GM18907 (cell line): Measurements from ENCODE around the gene CD209.
A peak's percentile ranks its signal among the peaks of the same experiment; 100 is the strongest.

Experiments used
- ATAC-seq: cut with Tn5 transposase; IDR thresholded peaks from one replicate; pipeline ENCODE4 v1.9.1; 2021; ENCODE audit warnings: mild to moderate bottlenecking, moderate library complexity; ENCODE audit not compliant: unreplicated experiment

The CD209 gene

DNA sequence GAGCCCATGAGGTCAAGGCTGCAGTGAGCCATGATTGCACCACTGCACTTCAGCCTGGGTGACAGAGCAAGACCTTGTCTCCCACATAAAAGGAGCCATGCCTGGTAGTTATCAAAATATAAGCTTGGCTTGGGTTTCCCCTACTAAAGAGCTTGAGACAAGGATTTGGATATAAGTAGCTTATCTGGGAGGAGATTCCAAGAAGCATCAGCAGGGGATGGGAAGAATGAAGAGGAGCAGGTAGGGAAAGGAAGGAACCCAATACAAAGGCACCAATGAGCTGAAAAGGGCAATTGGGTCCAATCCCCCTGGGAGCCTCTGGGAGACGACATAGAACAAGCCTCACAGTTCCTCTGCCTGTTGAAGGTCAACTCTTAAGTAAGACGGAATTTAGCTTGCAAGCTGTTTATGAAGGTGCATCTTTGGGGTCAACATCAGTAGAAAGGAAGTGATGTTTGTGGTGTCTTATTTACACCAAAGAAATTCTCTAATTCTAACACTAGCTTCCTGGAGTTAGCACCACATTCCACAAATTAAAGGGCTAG is 8.1 kb downstream of the CD209 start:
- ATAC-seq, result no peak

DNA sequence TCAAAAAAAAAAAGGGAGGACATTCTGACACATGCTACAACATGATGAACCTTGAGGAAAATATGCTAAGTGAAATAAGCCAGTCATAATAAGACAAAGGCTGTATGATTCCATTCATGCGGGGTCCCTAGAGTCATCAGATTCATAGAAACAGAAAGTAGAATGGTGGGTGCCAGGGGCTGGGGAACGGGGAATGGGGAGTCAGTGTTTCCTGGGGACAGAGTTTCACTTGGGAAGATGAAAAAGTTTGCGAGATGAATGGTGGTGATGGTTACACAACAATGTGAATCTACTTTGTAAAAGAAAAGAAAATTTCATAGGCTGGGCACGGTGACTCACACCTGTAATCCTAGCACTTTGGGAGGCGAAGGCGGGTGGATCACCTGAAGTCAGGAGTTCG is 9.3 kb downstream of the CD209 start:
- no peak for ATAC-seq

DNA sequence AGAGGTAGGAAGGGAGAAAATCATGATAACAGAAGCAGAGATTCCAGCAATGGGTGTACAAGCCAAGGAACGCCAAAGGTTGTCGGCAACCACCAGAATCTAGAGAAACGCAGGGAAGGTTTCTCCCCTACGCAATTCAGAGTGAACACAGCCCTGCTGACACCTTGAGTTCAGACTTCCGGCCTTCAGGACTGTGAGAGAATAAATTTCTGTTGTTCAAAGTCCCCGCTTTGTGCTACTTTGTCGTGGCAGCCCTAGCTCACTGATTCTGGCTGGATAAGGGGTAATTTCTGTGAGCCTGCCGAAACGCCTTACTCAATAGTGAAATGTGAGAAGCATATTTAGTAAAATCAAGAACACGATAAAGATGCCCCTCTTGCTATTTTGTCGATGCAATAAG is 10.1 kb downstream of the CD209 start:
- no peak for ATAC-seq

DNA sequence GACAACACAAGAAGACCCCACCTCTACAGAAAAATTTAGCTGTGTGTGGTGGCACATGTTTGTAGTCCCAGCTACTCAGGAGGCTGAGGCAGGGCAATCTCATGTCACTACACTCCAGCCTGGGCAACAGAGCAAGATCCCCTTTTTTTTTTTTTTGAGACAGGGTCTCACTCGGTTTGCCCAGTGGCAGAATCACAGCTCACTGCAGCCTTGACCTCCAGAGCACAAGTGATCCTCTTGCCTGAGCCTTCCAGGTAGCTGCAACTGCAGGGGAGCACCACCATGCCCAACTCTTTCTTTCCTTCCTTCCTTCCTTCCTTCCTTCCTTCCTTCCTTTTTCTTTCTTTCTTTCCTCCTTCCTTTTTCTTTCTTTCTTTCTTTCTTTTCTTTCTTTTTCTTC is 11.2 kb downstream of the CD209 start:
- ATAC-seq, result no peak

DNA sequence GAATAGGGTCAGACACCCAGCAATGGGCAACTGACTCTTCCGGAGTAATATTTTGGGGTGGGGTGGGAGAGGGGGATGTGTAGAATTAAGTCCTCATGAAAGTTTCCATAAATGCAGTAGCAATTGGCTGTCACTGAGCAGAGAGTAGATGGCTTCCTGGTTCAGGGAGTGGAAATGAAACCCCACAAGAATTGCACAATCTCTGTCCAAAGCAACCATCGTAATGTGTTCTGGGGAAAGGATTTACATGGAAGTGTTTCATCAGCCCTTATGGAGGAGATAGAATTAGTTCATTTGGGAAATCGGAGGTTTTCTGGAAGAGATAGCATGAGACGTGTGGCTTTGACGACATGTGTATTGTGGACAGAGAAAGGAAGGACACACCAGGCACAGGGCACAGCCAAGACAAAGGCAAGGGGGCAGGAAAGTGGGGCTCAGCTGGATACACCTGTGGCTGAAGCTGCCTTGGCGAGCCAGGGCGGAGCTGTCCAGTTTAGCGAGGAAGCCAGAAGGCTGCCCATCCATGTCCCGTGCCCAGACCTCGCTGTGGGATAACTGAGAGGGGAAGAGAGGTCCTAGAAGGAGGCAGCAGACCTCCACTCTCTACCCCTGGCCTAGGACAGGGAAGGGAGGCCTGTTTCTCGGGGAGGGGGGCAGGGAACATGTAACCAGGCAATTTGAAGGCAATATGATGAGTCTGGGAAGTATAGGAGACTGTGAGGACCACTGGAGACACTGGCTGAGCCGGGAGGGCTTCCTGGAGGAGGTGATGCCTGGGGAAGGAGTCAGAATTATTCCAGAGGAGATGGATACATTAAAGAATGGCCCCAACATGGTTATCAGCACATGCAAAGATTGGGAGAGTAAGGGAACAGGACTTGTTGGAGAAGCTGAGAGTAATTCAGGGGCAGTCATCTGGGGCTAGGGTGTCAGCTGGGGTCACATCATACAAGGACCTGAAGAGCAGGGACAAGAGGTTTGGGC is 12.8 kb downstream of the CD209 start:
- ATAC-seq, result no peak

DNA sequence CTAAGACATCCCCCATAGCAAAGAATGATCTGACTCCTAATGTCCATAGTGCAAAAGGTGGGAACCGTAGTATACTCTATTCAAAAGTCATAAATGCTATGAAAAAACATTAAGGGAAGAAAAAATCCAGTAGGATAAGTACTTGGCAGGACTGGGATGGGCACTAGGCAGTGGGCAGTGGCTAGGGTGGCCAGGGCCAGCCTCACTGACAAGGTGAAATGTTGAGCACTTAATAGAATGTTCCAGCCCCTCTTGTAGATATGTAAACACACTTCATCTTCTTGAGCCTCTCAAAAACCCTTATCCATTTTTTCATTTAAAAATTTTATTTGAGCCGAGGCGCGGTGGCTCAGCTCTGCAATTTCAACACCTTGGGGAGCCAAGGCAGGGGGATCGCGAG is 14.0 kb downstream of the CD209 start:
- no peak for ATAC-seq

DNA sequence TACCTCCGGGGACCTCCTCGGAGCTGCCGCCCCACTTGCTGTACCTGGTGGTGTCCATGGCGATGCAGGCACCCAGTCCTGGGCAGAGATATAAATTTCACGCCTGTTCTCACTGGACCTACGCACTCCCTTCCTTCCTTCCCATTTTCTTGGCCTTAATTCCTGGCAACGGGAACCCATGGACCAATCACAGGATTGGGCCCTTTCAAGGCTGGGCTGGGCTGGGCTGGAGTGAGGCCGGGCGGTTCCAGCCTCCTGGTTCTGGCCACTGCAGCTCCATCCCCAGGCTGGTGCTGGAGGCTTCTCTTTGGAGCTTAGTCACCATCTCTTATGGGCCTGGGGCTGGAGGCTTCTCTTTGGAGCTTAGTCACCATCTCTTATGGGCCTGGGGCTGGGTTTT is 15.3 kb downstream of the CD209 start, which contains the start of gene CLEC4G:
Gene CLEC4G, minus strand, starts transcription at position 66 of the 400 bp plus-strand sequence. Its CDS starts 8 bp downstream, at position 58.
- no peak for ATAC-seq

DNA sequence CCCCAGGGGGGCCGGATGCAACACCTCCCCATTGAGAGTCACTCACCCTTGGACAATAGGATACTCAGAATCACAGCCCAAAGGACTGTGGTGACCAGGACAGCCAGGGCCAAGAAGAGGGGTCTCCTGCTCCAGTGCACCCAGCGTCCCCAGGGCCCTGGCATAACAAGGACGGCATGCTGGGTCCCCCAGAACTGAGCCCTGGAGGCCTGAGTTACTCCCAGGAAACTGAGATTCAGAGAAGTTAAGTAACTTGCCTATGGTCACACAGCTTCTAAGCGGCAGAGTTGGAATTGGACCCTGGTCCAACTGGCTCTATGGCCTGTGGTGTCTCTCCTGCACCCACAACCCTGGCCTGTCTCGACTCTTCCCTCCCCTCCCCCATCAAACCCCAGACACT is 15.7 kb downstream of the CD209 start:
- no peak for ATAC-seq

DNA sequence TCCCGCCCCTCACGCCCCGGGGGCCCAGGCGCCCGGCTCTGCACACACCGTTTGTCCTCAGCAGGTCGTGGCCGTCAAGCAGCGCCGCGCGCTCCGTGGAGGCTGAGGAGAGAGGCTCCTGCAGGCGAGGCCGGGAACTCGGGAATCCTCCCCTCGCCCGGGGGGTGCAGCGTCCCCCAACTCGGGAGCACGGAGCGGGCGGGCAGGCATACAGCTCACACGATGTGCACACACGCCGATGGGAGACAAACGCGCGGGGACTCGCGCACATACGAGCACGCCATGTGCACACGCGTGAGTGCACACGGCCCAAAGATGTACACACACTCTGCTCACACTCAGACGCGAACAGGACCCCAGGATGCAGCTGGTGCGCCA is 16.1 kb downstream of the CD209 start:
- no peak for ATAC-seq

DNA sequence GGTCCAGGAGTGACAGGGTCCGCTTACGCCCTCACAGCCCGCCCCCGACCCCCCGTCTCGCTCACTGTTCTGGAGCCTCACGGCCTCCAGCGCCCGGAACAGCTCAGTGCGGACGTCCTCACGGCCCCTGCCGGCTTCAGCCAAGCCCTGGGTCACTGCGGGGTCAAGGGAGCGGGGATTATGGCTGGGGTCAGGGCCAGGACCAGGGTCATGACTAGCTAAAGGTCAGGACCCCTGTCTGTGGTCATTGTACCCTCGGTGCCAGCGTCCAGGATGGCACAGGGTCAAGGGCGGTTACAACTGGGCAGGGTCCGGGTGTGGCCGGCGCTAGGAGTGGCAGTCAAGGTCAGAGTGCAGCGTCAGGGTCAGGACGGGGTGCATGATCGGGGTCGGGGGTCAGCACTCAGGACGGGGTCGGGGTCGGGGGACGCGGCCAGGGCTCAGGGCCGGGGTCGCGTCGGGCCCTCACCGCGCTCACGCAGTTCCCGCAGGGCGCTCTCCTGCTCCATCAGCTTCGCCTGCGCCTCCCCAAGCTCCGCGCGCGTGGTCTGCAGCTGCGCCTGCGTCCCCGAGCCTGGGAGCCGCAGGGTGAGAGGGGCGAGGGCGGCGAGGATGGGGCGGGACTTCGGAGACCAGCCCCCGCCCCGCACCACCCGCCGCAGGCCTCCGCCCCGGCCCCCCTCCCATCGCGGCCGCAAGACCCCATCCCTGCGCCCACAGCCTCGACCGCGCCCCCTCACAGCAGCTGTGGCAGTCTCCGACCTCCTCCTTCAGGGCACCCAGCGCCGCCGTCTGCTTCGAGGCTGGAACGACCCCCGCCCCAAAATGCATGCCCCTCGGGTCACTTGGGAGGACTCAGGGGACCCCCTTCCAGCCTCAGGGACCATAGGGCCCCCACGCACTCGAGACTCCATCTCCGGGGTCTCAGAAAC is 16.8 kb downstream of the CD209 start:
- no peak for ATAC-seq

DNA sequence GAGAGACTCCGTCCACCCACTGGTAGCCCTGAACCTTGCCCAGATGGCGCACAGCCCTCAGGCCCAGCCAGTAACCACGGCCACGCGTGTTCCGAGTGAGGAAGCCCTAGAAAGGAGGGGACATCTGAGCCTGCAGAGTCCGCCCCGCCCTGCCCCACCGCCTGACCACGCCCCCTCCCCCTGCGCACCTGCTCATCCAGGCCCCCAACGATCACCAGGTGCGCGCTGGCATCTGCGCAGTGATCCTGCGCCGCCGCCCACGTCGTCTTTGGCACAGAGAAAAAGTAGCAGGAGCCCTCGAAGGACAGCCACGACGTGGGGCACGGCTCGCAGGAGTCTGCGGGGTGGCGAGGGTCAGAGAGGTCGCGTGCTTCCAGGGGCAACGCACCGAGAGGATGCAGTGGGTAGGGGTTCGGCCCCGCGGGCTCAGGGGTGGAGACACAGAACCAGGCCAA is 17.5 kb downstream of the CD209 start:
- no peak for ATAC-seq

DNA sequence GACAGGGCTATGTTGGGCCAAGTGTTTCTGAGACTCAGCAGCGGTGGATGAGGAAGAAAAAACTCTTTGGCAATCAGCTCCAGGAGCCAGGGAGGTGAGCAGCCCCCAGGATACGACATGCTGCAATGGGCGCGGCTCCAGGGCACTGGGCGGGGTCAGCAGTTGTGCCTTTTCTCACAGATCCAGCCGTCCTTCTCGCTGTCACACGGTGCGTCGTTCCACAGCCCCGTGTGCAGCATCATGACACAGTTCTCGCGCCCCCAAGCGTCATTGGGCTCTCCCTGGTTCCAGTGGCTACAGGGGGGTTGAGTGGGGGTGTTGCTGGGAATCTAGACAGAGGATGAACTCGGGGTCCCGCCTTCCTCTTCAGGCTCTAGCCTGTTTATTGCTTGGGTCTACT is 18.1 kb downstream of the CD209 start:
- ATAC-seq, result no peak

DNA sequence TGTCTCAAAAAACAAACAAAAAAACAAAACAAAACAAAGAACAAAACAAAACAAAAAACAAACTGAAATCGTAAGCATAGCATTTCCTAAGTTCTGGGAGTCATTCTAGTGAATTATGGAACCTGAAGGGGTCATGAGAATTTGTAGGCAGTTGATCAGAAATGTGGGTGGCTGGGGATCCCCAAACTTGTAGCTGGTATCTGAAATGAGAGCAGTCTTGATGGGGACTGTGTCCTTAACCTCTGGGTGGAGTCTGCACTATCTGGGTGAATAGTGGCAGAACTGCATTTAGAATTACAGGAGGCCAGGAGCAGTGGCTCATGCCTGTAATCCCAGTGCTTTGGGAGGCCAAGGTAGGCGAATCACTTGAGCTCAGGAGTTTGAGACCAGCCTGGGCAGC is 21.5 kb downstream of the CD209 start:
- ATAC-seq, result no peak

DNA sequence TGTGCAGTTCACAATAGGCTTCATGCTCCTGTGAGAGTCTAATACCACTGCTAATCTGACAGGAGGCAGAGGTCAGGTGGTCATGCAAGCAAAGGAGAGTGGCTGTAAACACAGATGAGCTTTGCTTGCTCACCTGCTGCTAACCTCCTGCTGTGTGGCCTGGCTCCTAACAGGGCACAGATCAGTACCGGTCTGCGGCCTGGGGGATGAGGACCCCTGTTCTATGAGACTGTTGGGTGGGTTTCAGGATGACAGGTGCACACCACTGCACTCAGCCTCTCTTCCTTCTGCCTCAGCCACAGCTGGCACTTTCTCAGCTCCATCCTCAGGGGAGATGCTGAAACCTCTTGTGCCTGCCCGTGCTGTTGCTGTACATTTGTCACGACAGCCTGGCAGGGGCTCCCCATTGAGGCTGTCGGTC is 25.1 kb downstream of the CD209 start:
- ATAC-seq, result peak; percentile 71

DNA sequence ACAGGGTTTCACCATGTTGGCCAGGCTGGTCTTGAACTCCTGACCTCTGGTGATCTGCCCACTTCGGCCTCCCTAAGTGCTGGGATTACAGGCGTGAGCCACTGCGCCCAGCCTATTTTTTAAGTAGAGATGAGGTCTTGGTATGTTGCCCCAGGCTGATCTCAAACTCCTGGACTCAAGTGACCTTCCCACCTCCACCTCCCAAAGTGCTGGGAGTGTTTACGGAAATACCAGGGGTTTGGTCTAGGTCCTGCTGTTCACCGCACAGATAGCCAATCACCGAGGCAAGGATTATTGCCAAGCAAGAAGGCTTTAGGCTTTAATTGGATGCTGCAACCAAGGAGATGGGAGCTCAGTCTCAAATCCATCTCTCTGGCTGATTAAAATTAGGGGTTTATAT is 27.0 kb downstream of the CD209 start:
- ATAC-seq, result no peak

DNA sequence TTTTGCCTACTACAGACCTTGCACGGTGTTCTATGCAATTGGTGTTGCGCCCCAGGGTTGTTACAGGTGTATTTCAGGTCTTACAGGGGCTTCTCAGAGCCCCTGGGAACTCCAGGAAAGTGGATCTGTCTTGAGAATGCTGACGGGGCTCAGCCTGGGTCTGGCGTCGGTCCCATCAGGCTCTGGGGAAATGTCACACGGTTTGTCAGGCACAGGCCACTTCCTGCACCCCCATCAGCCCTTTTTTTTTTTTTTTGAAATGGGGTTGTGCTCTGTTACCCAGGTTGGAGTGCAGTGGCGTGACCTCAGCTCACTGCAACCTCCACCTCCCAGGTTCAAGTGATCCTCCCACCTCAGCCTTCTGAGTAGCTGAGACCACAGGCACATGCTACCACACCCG is 28.7 kb downstream of the CD209 start:
- no peak for ATAC-seq

DNA sequence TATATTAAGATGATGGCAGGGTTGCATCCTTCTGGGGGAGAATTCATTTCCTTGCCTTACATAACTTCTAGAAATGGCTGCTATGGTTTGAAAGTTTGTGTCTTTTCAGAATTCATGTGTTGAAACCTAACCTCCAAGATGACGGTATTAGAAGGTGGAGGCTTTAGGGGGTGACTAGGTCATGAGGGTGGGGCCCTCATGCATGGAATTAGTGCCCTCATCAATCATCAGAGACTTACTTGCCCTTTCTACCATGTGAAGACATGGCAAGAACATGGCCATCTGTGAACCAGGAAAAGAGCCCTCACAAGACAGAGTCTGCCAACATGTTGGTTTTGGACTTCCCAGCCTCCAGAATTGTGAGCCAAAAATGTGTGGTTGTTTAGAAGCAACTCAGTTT is 30.6 kb downstream of the CD209 start:
- no peak for ATAC-seq

DNA sequence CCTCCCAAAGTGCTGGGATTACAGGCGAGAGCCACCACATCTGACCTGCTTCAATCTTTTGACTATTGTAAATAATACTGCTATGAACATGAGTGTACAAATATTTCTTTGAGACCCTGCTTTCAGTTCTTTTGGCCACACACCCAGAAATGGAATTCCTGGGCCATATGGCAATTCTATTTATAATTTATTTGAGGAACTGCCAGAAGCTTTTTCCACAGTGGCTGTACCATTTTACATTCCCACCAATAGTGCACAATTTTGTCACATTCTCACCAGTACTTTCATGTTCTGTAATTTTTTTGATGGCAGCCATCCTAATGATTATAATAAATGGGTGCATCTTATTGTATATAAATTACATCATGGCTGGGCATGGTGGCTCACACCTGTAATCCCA is 31.7 kb downstream of the CD209 start:
- ATAC-seq, result no peak

DNA sequence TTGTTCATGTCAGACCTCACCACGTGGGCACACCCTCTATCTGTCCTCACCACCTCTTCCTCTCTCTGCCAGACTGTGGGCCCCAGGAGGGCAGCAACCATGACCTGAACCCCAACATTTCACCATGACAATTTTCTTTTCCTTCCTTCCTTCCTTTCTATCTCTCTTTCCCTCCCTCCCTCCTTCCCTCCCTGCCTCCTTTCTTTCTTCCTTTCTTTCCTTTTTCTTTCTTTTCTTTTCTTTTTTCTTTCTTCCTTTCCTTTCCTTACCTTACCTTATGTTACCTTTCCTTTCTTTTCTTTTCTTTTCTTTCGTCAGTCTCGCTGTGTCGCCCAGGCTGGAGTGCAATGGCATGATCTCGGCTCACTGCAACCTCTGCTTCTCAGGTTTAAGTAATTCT is 36.7 kb downstream of the CD209 start:
- no peak for ATAC-seq

DNA sequence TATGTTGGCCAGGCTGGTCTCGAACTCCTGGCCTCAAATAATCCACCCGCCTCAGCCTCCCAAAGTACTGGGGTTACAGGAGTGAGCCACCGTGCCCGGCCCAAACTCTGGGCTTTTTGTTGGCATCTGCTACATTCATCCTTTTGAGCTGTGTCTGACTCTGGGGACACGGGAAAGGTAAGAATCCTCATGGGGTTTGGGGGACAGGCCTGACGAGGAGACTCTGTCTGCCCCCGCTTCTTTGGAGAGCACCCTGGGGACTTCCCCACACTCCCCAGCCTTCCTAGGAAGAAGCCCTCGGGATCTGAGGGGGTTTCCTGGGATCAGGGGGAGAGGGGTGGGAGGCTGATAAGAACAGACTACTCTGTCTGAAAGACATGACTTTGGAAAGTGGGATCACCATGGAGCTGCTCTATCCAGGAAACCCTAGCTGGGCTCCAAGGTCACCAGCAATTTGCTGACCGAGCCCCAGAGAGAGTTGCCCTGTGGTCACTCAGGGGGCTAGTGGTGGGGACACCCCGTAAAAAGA is 37.3 kb downstream of the CD209 start:
- no peak for ATAC-seq

DNA sequence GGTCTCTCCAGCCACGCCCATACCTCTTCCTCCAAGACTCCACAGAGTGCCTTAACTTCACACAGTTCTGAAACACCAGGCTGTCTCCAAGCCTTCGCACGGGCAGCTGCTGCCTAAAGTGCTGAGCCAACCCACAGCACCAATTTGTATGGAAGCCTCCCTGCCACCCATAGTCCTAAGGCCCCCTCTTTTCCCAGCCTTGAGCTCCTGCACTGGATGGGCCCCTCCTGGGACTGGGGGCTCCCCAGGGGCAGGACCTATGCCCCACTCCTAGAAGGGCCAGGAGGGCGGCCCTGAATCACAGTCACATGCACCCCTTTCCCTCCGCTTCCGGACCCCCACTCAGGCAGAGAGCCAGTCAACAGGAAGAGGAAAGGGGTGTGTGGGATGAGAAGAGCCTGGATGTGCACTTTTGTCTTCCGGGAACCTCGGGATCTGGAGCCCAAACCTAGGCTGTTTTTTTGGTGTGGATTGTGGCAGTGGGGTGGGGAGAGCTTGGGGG is 40.3 kb downstream of the CD209 start:
- no peak for ATAC-seq
